Measurements from ENCODE around the gene C11orf91. TPM values are rescaled to one million over a fixed set of nuclear protein-coding genes. Genes with fewer than 3 reads are reported as not detected.

C11orf91 gene
- total RNA-seq, 1 experiment from 2014 or later, result not detected

- BruUV-seq (replicated peaks), result no TSS peak
- Histone ChIP-seq H3K27ac (ENCODE audit: low read depth, low read length, poor library complexity, severe bottlenecking) (no peak overlapping the region), H3K36me3 (ENCODE audit: insufficient read depth, low read length, poor library complexity, severe bottlenecking) (no peaks in the 10 kb centered on the region), H3K9me3 (ENCODE audit: low read depth, low read length, poor library complexity, severe bottlenecking) (no peaks in the 10 kb centered on the region), H3K4me1 (ENCODE audit: insufficient read depth, low read length, poor library complexity, severe bottlenecking) (peaks cover 10% of the 10 kb centered on the region), H3K27me3 (replicated peaks; ENCODE audit: insufficient read depth, low read depth, low read length, poor library complexity) (no peaks in the 10 kb centered on the region), H3K4me3 (ENCODE audit: low read depth, low read length, poor library complexity, severe bottlenecking) (no peak overlapping the region)
- ChIA-PET POLR2A (ENCODE audit: low non-redundant PET) (no interaction called here), CTCF (no interaction called here)
- no peak for DNase-seq (ENCODE audit: low spot score)
- TF ChIP-seq EZH2 (IDR thresholded peaks at IDR 0.05; ENCODE audit: borderline replicate concordance, low read depth, low read length, poor library complexity, severe bottlenecking) (no peak), CTCF (conservative IDR thresholded peaks at IDR 0.05; ENCODE audit: low read depth, low read length) (no peak)
- intact Hi-C loops (cut with micrococcal nuclease; ENCODE audit: unreplicated experiment), result no loop called here
Measured at GRCh38 chr11:33656768-33657167, 43.9 kb downstream of the C11orf91 start.

- H3K27me3 ChIP-seq (replicated peaks; ENCODE audit: insufficient read depth, low read depth, low read length, poor library complexity), result no peaks in the 10 kb centered on the region
- intact Hi-C loops (cut with micrococcal nuclease; ENCODE audit: unreplicated experiment), result no loop called here
- BruUV-seq (replicated peaks), result no TSS peak
- no peaks in the 10 kb centered on the region for H3K9me3 ChIP-seq (ENCODE audit: low read depth, low read length, poor library complexity, severe bottlenecking)
- TF ChIP-seq CTCF (conservative IDR thresholded peaks at IDR 0.05; ENCODE audit: low read depth, low read length) (no peak), EZH2 (IDR thresholded peaks at IDR 0.05; ENCODE audit: borderline replicate concordance, low read depth, low read length, poor library complexity, severe bottlenecking) (no peak)
- H3K36me3 ChIP-seq (ENCODE audit: insufficient read depth, low read length, poor library complexity, severe bottlenecking), result no peaks in the 10 kb centered on the region
- DNase-seq (ENCODE audit: low spot score), result no peak
- H3K27ac ChIP-seq (ENCODE audit: low read depth, low read length, poor library complexity, severe bottlenecking), result no peak overlapping the region
- ChIA-PET POLR2A (ENCODE audit: low non-redundant PET) (no interaction called here), CTCF (no interaction called here)
- H3K4me3 ChIP-seq (ENCODE audit: low read depth, low read length, poor library complexity, severe bottlenecking), result no peak overlapping the region
- peaks cover 10% of the 10 kb centered on the region for H3K4me1 ChIP-seq (ENCODE audit: insufficient read depth, low read length, poor library complexity, severe bottlenecking)
Measured at GRCh38 chr11:33655842-33656600, 44.6 kb downstream of the C11orf91 start.

GRCh38 chr11:33654594-33654993, 46.0 kb downstream of the C11orf91 start:
- no peaks in the 10 kb centered on the region for H3K27me3 ChIP-seq (replicated peaks; ENCODE audit: insufficient read depth, low read depth, low read length, poor library complexity)
- BruUV-seq (replicated peaks), result no TSS peak
- no peak overlapping the region for H3K27ac ChIP-seq (ENCODE audit: low read depth, low read length, poor library complexity, severe bottlenecking)
- H3K36me3 ChIP-seq (ENCODE audit: insufficient read depth, low read length, poor library complexity, severe bottlenecking), result no peaks in the 10 kb centered on the region
- no peaks in the 10 kb centered on the region for H3K9me3 ChIP-seq (ENCODE audit: low read depth, low read length, poor library complexity, severe bottlenecking)
- intact Hi-C loops (cut with micrococcal nuclease; ENCODE audit: unreplicated experiment), result no loop called here
- H3K4me1 ChIP-seq (ENCODE audit: insufficient read depth, low read length, poor library complexity, severe bottlenecking), result peaks cover 10% of the 10 kb centered on the region
- ChIA-PET POLR2A (ENCODE audit: low non-redundant PET) (no interaction called here), CTCF (no interaction called here)
- TF ChIP-seq EZH2 (IDR thresholded peaks at IDR 0.05; ENCODE audit: borderline replicate concordance, low read depth, low read length, poor library complexity, severe bottlenecking) (no peak), CTCF (conservative IDR thresholded peaks at IDR 0.05; ENCODE audit: low read depth, low read length) (no peak)
- H3K4me3 ChIP-seq (ENCODE audit: low read depth, low read length, poor library complexity, severe bottlenecking), result no peak overlapping the region
- DNase-seq (ENCODE audit: low spot score), result no peak
